Measurements from ENCODE around the gene ADRA2B.

Gene ADRA2B

GRCh38 chr2:96117701-96118588 is 1.6 kb upstream of the ADRA2B start:
- Mint-ChIP-seq H3K27ac (peak overlapping the region; percentile 35), H3K9me3 (no peaks in the 10 kb centered on the region), H3K36me3 (no peaks in the 10 kb centered on the region), H3K4me1 (peaks cover 16% of the 10 kb centered on the region), H3K4me3 (peak overlapping the region; percentile 74), H3K27me3 (peaks cover 23% of the 10 kb centered on the region)

DNA sequence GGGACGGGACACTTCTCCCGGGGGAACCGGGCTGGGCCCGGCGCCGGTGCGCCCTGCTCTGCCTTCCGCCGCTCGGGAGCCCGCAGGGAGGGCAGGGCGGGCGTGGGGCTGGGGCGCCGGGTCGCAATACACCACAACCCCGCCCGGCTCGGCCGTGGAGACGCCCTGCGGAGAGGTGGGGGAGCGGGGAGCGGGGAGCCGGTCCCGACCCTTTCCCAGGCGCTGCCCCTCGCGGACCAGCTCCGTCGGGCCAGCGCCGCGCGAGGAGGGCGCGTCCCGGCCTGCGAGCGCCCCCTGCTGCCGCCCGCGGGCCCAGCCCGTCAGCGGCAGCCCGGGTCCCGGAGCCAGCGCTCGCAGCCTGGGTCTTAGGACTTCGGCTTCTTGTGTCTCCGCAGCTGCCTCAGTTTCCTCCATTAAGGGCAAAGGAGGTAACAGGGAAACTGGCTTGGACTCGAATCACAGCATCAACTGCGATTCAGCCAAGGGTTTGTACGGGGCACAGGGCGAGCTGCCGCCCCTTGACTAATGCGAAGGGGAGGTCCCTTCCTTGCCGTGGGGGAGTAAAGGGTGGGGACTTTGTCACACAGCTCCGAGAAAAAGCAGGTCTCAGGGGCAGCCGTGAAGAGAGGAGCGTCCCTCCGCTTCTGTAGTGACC is 635 bp upstream of the ADRA2B start:
- H3K36me3 Mint-ChIP-seq: no peaks in the 10 kb centered on the region
- H3K27me3 Mint-ChIP-seq: peaks cover 23% of the 10 kb centered on the region

DNA sequence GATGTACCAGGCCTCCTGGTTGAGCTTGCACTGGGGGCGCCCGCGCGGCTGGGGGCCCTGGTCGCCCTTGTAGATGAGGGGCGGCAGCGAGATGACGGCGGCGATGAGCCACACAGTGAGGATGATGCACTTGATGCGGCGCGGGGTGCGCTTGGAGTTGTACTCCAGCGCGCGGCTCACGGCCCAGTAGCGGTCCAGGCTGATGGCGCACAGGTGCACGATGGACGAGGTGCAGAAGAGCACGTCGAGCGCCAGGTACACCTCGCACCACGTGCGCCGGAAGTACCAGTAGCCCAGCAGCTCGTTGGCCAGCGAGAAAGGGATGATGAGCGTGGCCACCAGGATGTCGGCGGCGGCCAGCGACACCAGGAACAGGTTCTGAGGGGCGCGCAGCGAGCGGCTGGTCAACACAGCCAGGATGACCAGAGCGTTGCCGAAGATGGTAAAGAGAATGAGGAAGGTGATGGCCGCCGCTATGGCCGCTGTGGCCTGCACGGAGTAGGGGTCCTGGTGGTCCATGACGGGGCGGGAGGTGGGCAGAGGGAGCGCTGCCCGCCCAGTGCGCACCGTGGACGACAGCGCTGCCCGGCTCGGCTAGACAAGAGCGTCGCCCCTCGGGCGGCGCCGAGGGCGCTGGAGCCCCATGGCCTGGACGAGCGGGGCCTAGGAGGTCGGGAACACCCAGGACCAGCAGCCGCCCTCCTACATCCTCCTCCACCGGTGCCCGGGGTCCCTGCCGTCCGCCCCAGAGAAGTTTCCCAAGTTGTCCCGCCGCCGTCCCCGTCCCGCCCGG is 544 bp downstream of the ADRA2B start:
- Mint-ChIP-seq H3K9me3 (no peaks in the 10 kb centered on the region), H3K36me3 (no peaks in the 10 kb centered on the region), H3K4me1 (peaks cover 16% of the 10 kb centered on the region), H3K27ac (peak overlapping the region; percentile 62), H3K4me3 (peak overlapping the region; percentile 79), H3K27me3 (peaks cover 15% of the 10 kb centered on the region)

More for the DNA sequence above, 635 bp upstream of the ADRA2B start:
- Mint-ChIP-seq H3K4me3 (peak overlapping the region; percentile 74), H3K9me3 (no peaks in the 10 kb centered on the region), H3K27ac (no peak overlapping the region), H3K4me1 (peaks cover 16% of the 10 kb centered on the region)

DNA sequence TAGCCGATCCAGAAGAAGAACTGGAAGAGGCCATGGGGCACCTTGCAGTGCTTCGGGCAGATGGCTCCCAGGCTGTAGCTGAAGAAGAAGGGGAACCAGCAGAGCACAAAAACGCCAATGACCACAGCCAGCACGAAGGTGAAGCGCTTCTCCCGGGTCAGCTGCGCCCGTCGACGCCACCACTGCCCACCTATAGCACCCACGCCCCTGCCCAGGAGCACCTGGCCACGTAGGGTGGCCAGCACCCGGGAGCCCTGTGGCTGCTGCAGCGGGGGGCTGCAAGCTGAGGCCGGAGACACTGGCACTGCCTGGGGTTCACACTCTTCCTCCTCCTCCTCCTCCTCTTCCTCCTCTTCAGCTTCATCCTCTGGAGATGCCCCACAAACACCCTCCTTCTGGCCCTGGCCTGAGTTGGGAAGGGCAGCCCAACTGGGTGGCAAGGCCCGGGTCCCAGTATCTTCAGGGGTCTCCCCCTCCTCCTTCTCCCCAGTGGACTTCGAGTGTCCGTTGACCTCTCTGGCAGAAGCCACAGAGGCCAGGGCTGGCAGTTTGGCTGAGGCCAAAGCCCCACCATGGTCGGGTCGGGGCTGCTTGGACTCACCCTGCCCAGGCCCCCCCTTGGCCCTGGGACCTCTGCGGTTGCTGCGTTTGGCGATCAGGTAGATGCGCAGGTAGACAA is 1.3 kb downstream of the ADRA2B start:
- Mint-ChIP-seq H3K27me3 (peaks cover 9% of the 10 kb centered on the region), H3K36me3 (no peaks in the 10 kb centered on the region), H3K4me3 (peak overlapping the region; percentile 79), H3K27ac (no peak overlapping the region), H3K4me1 (peaks cover 16% of the 10 kb centered on the region), H3K9me3 (no peaks in the 10 kb centered on the region)

GRCh38 chr2:96114546-96114902 is 1.8 kb downstream of the ADRA2B start:
- no peaks in the 10 kb centered on the region for H3K36me3 Mint-ChIP-seq
- no peak overlapping the region for H3K27ac Mint-ChIP-seq
- peak overlapping the region; percentile 26 for H3K4me3 Mint-ChIP-seq
- H3K9me3 Mint-ChIP-seq: no peaks in the 10 kb centered on the region
- H3K4me1 Mint-ChIP-seq: peaks cover 16% of the 10 kb centered on the region
- peaks cover 6% of the 10 kb centered on the region for H3K27me3 Mint-ChIP-seq

DNA sequence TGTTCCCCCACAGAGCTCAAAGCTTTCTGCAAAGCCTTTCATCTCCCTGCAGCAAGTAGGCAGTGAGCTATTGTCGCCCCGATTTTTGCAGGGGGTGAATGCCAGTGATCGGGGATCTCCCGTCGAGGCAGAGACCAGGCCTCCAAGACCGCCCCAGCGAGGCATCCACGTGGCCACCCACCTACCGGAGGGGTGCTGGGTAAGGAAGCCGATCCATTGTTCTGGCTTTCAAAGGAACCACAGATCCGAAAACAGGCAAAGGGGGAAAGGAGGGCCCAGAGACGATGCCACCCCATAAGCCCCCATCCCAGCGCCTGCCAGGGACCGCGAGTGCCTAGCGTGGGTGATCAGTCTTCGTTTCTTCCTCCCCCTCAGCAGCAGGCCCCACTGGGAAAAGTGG is 2.4 kb downstream of the ADRA2B start:
- Mint-ChIP-seq H3K9me3 (no peaks in the 10 kb centered on the region), H3K27me3 (peaks cover 2% of the 10 kb centered on the region), H3K4me1 (peaks cover 16% of the 10 kb centered on the region), H3K4me3 (no peak overlapping the region), H3K36me3 (no peaks in the 10 kb centered on the region), H3K27ac (no peak overlapping the region)

- no peaks in the 10 kb centered on the region for H3K27me3 Mint-ChIP-seq
- H3K9me3 Mint-ChIP-seq: no peaks in the 10 kb centered on the region
Observed at GRCh38 chr2:96113367-96113677, 3.0 kb downstream of the ADRA2B start.

GRCh38 chr2:96112501-96113366 is 3.6 kb downstream of the ADRA2B start:
- H3K27me3 Mint-ChIP-seq: no peaks in the 10 kb centered on the region

More at GRCh38 chr2:96113367-96113677, 3.0 kb downstream of the ADRA2B start:
- no peaks in the 10 kb centered on the region for H3K36me3 Mint-ChIP-seq
- peaks cover 16% of the 10 kb centered on the region for H3K4me1 Mint-ChIP-seq
- H3K4me3 Mint-ChIP-seq: no peak overlapping the region
- no peak overlapping the region for H3K27ac Mint-ChIP-seq

GRCh38 chr2:96111823-96112500 is 4.4 kb downstream of the ADRA2B start:
- no peak overlapping the region for H3K27ac Mint-ChIP-seq
- H3K4me1 Mint-ChIP-seq: peaks cover 7% of the 10 kb centered on the region
- H3K27me3 Mint-ChIP-seq: no peaks in the 10 kb centered on the region
- no peak overlapping the region for H3K4me3 Mint-ChIP-seq
- no peaks in the 10 kb centered on the region for H3K36me3 Mint-ChIP-seq
- H3K9me3 Mint-ChIP-seq: no peaks in the 10 kb centered on the region

More at GRCh38 chr2:96112501-96113366, 3.6 kb downstream of the ADRA2B start:
- H3K4me3 Mint-ChIP-seq: no peak overlapping the region
- H3K27ac Mint-ChIP-seq: no peak overlapping the region
- H3K36me3 Mint-ChIP-seq: no peaks in the 10 kb centered on the region
- H3K4me1 Mint-ChIP-seq: peaks cover 14% of the 10 kb centered on the region
- H3K9me3 Mint-ChIP-seq: no peaks in the 10 kb centered on the region

DNA sequence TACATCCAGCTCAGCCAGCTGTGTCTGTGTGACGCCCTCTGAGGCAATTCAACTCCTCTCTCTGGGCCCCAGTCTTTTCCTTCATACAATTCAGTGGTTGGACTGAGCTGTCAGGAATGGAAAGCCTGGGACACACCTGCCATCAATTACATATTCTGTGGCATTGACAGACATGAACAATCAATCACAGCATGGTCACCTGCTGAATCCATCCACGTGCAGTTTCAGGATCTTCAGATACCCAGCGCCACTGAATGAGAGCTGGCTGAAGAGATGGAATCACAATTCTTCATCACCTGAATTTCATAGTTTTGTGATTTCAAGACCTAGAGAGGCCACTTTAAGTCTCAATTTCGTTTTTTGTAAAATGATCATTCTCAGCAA is 5.1 kb downstream of the ADRA2B start:
- no peaks in the 10 kb centered on the region for H3K27me3 Mint-ChIP-seq
- H3K9me3 Mint-ChIP-seq: no peaks in the 10 kb centered on the region
- H3K36me3 Mint-ChIP-seq: no peaks in the 10 kb centered on the region
- H3K4me3 Mint-ChIP-seq: no peak overlapping the region
- H3K27ac Mint-ChIP-seq: no peak overlapping the region
- H3K4me1 Mint-ChIP-seq: peaks cover 7% of the 10 kb centered on the region

DNA sequence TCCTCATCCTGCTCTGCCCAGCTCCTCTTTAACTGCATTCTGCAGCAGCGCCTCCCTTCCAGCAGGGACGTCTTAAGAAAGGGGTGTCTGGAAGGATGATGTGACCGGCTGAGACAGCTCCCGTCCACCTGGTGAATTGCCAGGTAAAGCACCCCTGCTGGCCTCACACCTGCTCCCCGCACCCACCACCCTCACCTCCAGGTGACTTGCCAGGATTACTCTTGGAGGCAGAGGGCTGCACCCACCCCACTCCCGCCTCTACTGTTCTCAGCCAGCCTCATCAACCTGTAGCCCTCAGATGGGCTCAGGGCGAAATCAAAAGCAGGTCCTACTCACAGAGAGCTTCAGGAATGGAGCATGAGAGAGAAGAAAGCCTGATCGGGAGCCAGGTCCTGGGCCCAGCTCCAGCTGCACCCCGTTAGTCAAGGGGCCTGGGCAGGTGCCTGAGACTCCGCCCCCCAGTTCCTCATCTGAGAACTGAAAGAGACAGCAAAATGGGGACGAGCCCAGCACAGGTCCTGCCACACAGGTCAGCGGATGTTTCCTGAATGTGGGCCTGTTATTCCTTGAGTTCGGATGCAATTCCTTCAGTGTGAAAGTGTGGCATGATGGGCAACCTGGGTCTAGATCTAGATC is 5.6 kb downstream of the ADRA2B start:
- no peak overlapping the region for H3K4me3 Mint-ChIP-seq
- no peak overlapping the region for H3K27ac Mint-ChIP-seq
- no peaks in the 10 kb centered on the region for H3K27me3 Mint-ChIP-seq
- H3K9me3 Mint-ChIP-seq: no peaks in the 10 kb centered on the region
- H3K4me1 Mint-ChIP-seq: peaks cover 6% of the 10 kb centered on the region
- no peaks in the 10 kb centered on the region for H3K36me3 Mint-ChIP-seq

GRCh38 chr2:96109931-96110511 is 6.3 kb downstream of the ADRA2B start:
- H3K4me3 Mint-ChIP-seq: no peak overlapping the region
- no peak overlapping the region for H3K27ac Mint-ChIP-seq
- H3K27me3 Mint-ChIP-seq: no peaks in the 10 kb centered on the region
- peaks cover under 1% of the 10 kb centered on the region for H3K36me3 Mint-ChIP-seq
- no peaks in the 10 kb centered on the region for H3K9me3 Mint-ChIP-seq
- H3K4me1 Mint-ChIP-seq: no peaks in the 10 kb centered on the region

DNA sequence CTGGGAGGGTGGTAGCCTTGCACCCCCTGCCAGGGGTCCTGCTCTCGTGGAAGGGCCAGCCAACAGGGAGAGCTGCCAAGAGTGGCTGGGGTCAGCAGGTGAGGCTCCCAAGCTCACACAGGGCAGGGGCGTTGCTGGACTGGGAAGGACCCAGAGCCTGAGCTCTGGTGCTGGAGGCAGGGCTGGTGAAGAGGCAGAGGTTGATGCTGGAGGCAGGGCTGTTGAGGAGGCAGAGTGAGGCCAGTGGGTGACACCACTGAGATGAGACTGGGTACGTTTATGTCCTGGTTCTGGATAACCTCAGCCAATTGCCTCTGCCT is 7.0 kb downstream of the ADRA2B start:
- Mint-ChIP-seq H3K4me1 (no peaks in the 10 kb centered on the region), H3K27ac (no peak overlapping the region), H3K4me3 (no peak overlapping the region), H3K36me3 (peaks cover 1% of the 10 kb centered on the region), H3K9me3 (no peaks in the 10 kb centered on the region), H3K27me3 (no peaks in the 10 kb centered on the region)
